ENCODE results near the gene PROC.

PROC gene

GRCh38 chr2:127469974-127470373, 51.7 kb downstream of the PROC start:
- DNase-seq = no peak
- no peaks in the 10 kb centered on the region for H3K27me3 ChIP-seq (replicated peaks in 2 of 5; ENCODE audit: control insufficient read depth in 4 of 5, insufficient read depth in 5 of 5, low read length in 4 of 5)
- POLR2A ChIA-PET = no interaction called here
- no peaks in the 10 kb centered on the region for H3K9me3 ChIP-seq (ENCODE audit: control extremely low read depth in 1 of 5, control insufficient read depth in 4 of 5, insufficient read depth in 2 of 5, low read depth in 1 of 5, low read length in 4 of 5)
- H3K4me1 ChIP-seq (ENCODE audit: control extremely low read depth in 1 of 4, control insufficient read depth in 4 of 4, insufficient read depth in 4 of 4, low read length in 3 of 4) = no peaks in the 10 kb centered on the region
- peaks cover 8 to 20% (median 11%) of the 10 kb centered on the region in 4 experiments for H3K36me3 ChIP-seq (ENCODE audit: control insufficient read depth in 4 of 4, insufficient read depth in 4 of 4, low read length in 3 of 4)
- H3K4me3 ChIP-seq (ENCODE audit: control insufficient read depth in 1 of 7, extremely low read depth in 1 of 7, insufficient read depth in 4 of 7, low read depth in 2 of 7, low read length in 6 of 7) = no peak overlapping the region
- CTCF ChIA-PET = interaction anchor here (0.6 to 1.3 kb wide), 5 partner anchors 9 to 146 kb away, joined by 3 to 6 read pairs (median 4); no protein-coding TSS in a partner anchor
- WGBS (ENCODE audit: insufficient coverage) = 100% methylated on average over 2 of the region's 2 CpGs
- no peak overlapping the region for H3K27ac ChIP-seq (ENCODE audit: insufficient read depth in 1 of 2, low read depth in 1 of 2, low read length in 2 of 2, poor library complexity in 1 of 2, severe bottlenecking in 2 of 2)

DNA sequence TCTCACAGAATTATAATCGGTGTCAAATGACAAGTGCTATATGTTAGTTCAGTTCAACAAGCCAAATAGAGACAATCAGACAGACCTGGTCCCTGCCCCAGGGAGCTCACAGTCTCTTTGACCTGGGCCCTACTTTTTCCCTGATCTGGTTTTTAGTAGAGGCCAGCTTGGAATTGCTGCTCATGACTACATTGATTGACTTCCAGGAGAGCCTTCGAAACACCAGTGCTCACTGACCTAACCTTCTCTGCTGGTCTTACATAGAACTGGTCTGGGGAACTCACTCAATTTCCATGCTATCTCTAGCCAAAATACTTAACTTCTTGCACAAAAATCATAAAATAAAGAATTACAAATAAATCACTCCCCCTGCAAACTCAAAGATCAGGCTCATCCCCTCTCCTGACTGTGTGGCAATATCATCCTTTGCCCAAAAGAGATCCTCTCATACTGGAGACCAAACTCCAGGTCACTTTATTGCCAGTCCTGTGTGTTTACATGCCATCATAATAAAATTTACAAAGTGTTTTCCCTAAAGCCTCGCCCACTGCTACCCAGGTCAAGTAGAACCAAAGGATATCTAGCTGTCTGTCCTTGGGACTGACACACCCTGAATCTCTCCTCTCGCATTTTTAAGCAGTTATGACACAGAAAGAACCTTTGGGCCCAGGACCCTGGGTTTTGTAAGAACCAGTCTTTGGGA, 53.2 kb downstream of the PROC start:
- Histone ChIP-seq H3K4me3 (ENCODE audit: control insufficient read depth in 1 of 7, extremely low read depth in 1 of 7, insufficient read depth in 4 of 7, low read depth in 2 of 7, low read length in 6 of 7) (no peak overlapping the region), H3K36me3 (ENCODE audit: control insufficient read depth in 4 of 4, insufficient read depth in 4 of 4, low read length in 3 of 4) (peaks cover 8 to 17% (median 9%) of the 10 kb centered on the region in 4 experiments), H3K9me3 (ENCODE audit: control extremely low read depth in 1 of 5, control insufficient read depth in 4 of 5, insufficient read depth in 2 of 5, low read depth in 1 of 5, low read length in 4 of 5) (peaks cover 0 to 9% (median 0%) of the 10 kb centered on the region in 5 experiments), H3K4me1 (ENCODE audit: control extremely low read depth in 1 of 4, control insufficient read depth in 4 of 4, insufficient read depth in 4 of 4, low read length in 3 of 4) (no peaks in the 10 kb centered on the region), H3K27ac (ENCODE audit: insufficient read depth in 1 of 2, low read depth in 1 of 2, low read length in 2 of 2, poor library complexity in 1 of 2, severe bottlenecking in 2 of 2) (no peak overlapping the region), H3K27me3 (replicated peaks in 2 of 5; ENCODE audit: control insufficient read depth in 4 of 5, insufficient read depth in 5 of 5, low read length in 4 of 5) (no peaks in the 10 kb centered on the region)
- DNase-seq = no peak
- ChIA-PET CTCF (interaction anchor here (0.8 to 1.5 kb wide), 5 partner anchors 8 to 56 kb away, joined by 3 to 5 read pairs (median 3); no protein-coding TSS in a partner anchor), POLR2A (no interaction called here)
- whole genome bisulfite sequencing (ENCODE audit: insufficient coverage) = 94% methylated on average over 3 of the region's 4 CpGs

GRCh38 chr2:127472268-127472667, 54.0 kb downstream of the PROC start:
- no peak overlapping the region for H3K27ac ChIP-seq (ENCODE audit: insufficient read depth in 1 of 2, low read depth in 1 of 2, low read length in 2 of 2, poor library complexity in 1 of 2, severe bottlenecking in 2 of 2)
- H3K27me3 ChIP-seq (replicated peaks in 2 of 5; ENCODE audit: control insufficient read depth in 4 of 5, insufficient read depth in 5 of 5, low read length in 4 of 5) = no peaks in the 10 kb centered on the region
- H3K4me1 ChIP-seq (ENCODE audit: control extremely low read depth in 1 of 4, control insufficient read depth in 4 of 4, insufficient read depth in 4 of 4, low read length in 3 of 4) = no peaks in the 10 kb centered on the region
- WGBS (ENCODE audit: insufficient coverage) = 80% methylated on average over 1 of the region's 1 CpG
- peaks cover 6 to 16% (median 8%) of the 10 kb centered on the region in 4 experiments for H3K36me3 ChIP-seq (ENCODE audit: control insufficient read depth in 4 of 4, insufficient read depth in 4 of 4, low read length in 3 of 4)
- POLR2A ChIA-PET = no interaction called here
- no peak for DNase-seq
- no peak overlapping the region for H3K4me3 ChIP-seq (ENCODE audit: control insufficient read depth in 1 of 7, extremely low read depth in 1 of 7, insufficient read depth in 4 of 7, low read depth in 2 of 7, low read length in 6 of 7)
- CTCF ChIA-PET = interaction anchor here (0.8 to 1.5 kb wide), 3 partner anchors 9 to 57 kb away, joined by 3 to 5 read pairs (median 3); no protein-coding TSS in a partner anchor
- peaks cover 0 to 9% (median 0%) of the 10 kb centered on the region in 5 experiments for H3K9me3 ChIP-seq (ENCODE audit: control extremely low read depth in 1 of 5, control insufficient read depth in 4 of 5, insufficient read depth in 2 of 5, low read depth in 1 of 5, low read length in 4 of 5)

- no peak for DNase-seq
- Histone ChIP-seq H3K27ac (ENCODE audit: insufficient read depth in 1 of 2, low read depth in 1 of 2, low read length in 2 of 2, poor library complexity in 1 of 2, severe bottlenecking in 2 of 2) (no peak overlapping the region), H3K27me3 (replicated peaks in 2 of 5; ENCODE audit: control insufficient read depth in 4 of 5, insufficient read depth in 5 of 5, low read length in 4 of 5) (no peaks in the 10 kb centered on the region), H3K4me1 (ENCODE audit: control extremely low read depth in 1 of 4, control insufficient read depth in 4 of 4, insufficient read depth in 4 of 4, low read length in 3 of 4) (peaks cover 0 to 5% (median 0%) of the 10 kb centered on the region in 4 experiments), H3K9me3 (ENCODE audit: control extremely low read depth in 1 of 5, control insufficient read depth in 4 of 5, insufficient read depth in 2 of 5, low read depth in 1 of 5, low read length in 4 of 5) (peaks cover 0 to 9% (median 0%) of the 10 kb centered on the region in 5 experiments), H3K36me3 (ENCODE audit: control insufficient read depth in 4 of 4, insufficient read depth in 4 of 4, low read length in 3 of 4) (peaks cover 4 to 10% (median 7%) of the 10 kb centered on the region in 4 experiments), H3K4me3 (ENCODE audit: control insufficient read depth in 1 of 7, extremely low read depth in 1 of 7, insufficient read depth in 4 of 7, low read depth in 2 of 7, low read length in 6 of 7) (no peak overlapping the region)
- CTCF ChIA-PET = interaction anchor here (0.7 to 3.1 kb wide), 7 partner anchors 9 to 152 kb away, joined by 3 to 12 read pairs (median 3); no protein-coding TSS in a partner anchor
- POLR2A ChIA-PET = no interaction called here
- 100% methylated on average over 1 of the region's 2 CpGs for WGBS (ENCODE audit: insufficient coverage)
Measured at GRCh38 chr2:127475788-127476187, 57.6 kb downstream of the PROC start.

All from common myeloid progenitor, CD34-positive (primary cell).